HL-60/S4 (cell line): Measurements from ENCODE around the gene TXNDC15.
"Not testable (repeated sequence)": the region's sequence is repeated elsewhere in the genome, so short reads cannot be mapped to it uniquely, and the experiment has no call there.

ENCODE experiments used
- in situ Hi-C: fragments of 300-500 bp; cut with MboI; formaldehyde crosslinking; loops from 2 replicates; pipeline ENCODE4 v1.14.3; 2022; ENCODE audit warnings: low sequenced_read_pairs

TXNDC15 gene

GRCh38 chr5:134873987-134874830, at the start of gene TXNDC15:
TSS of gene TXNDC15 (plus strand) at chr5:134874371. CDS start at chr5:134874428, 57 bp downstream.
- in situ Hi-C loops: no loop called here

GRCh38 chr5:134824681-134825080, 49.5 kb upstream of the TXNDC15 start:
- in situ Hi-C loops: no loop called here

GRCh38 chr5:134825212-134825611, 49.0 kb upstream of the TXNDC15 start:
- in situ Hi-C loops: no loop called here

- in situ Hi-C loops: no loop called here
Measured at GRCh38 chr5:134833340-134834032, 40.7 kb upstream of the TXNDC15 start.

- in situ Hi-C loops: no loop called here
Measured at GRCh38 chr5:134835623-134836022, 38.5 kb upstream of the TXNDC15 start.

GRCh38 chr5:134837530-134838181, 36.5 kb upstream of the TXNDC15 start:
- in situ Hi-C loops: no loop called here

GRCh38 chr5:134838361-134838760, 35.8 kb upstream of the TXNDC15 start:
- in situ Hi-C loops: not testable (repeated sequence)

- in situ Hi-C loops: no loop called here
Measured at GRCh38 chr5:134840811-134841210, 33.4 kb upstream of the TXNDC15 start.

- in situ Hi-C loops: no loop called here
Measured at GRCh38 chr5:134844252-134844651, 29.9 kb upstream of the TXNDC15 start.

- in situ Hi-C loops: no loop called here
Measured at GRCh38 chr5:134845335-134845851, 28.8 kb upstream of the TXNDC15 start.

- in situ Hi-C loops: no loop called here
Measured at GRCh38 chr5:134845852-134846640, 28.1 kb upstream of the TXNDC15 start, which contains the start of gene C5orf24. TSS of gene C5orf24 (plus strand) at chr5:134845968. CDS start at chr5:134854901, 8,933 bp downstream.

- in situ Hi-C loops: no loop called here
Measured at GRCh38 chr5:134846641-134846960, 27.6 kb upstream of the TXNDC15 start.

- in situ Hi-C loops: not testable (repeated sequence)
Measured at GRCh38 chr5:134849434-134849933, 24.7 kb upstream of the TXNDC15 start.

GRCh38 chr5:134851307-134851923, 22.8 kb upstream of the TXNDC15 start:
- in situ Hi-C loops: no loop called here

GRCh38 chr5:134856465-134856864, 17.7 kb upstream of the TXNDC15 start:
- in situ Hi-C loops: not testable (repeated sequence)

- in situ Hi-C loops: no loop called here
Measured at GRCh38 chr5:134857401-134857800, 16.8 kb upstream of the TXNDC15 start.

- in situ Hi-C loops: no loop called here
Measured at GRCh38 chr5:134864707-134865106, 9.5 kb upstream of the TXNDC15 start.

- in situ Hi-C loops: no loop called here
Measured at GRCh38 chr5:134873494-134873893, 677 bp upstream of the TXNDC15 start.

GRCh38 chr5:134874831-134875655, 872 bp downstream of the TXNDC15 start:
- in situ Hi-C loops: no loop called here
